Esophagus muscularis mucosa (tissue), 3 donors: Measurements from ENCODE around the gene GNG7.

Experiments
- CTCF ChIP-seq, 3 experiments: fragments of 200-600 bp in 2 of 3; fragments of 450-650 bp in 1 of 3; sonication (generic) in 2 of 3; IDR thresholded peaks; one replicate each; pipeline ENCODE4 v1.5.1; 2017 to 2019; ENCODE audit warnings: antibody characterized with exemption in 3 of 3, mild to moderate bottlenecking in 2 of 3, moderate library complexity in 1 of 3
- POLR2A ChIP-seq: fragments of 450-650 bp; IDR thresholded peaks from one replicate; pipeline ENCODE4 v1.6.1; 2017; ENCODE audit warnings: antibody characterized with exemption, moderate library complexity, mild to moderate bottlenecking, low read depth
- POLR2AphosphoS5 ChIP-seq, 2 donors: sonication (generic); formaldehyde crosslinking; IDR thresholded peaks; one replicate each; pipeline ENCODE4 v1.6.1; 2017; ENCODE audit warnings: antibody characterized with exemption in 2 of 2

- no peak for TF ChIP-seq POLR2A
- TF ChIP-seq POLR2AphosphoS5 (IDR thresholded peaks at IDR 0.05) = no peak
- no peak for TF ChIP-seq CTCF (IDR thresholded peaks at IDR 0.05)
Observed at GRCh38 chr19:2693492-2694160, 8.9 kb downstream of the GNG7 start.
